Loucy (cell line): Measurements from ENCODE around the gene NECAB3.

Experiments
- CTCF ChIP-seq: fragments of 200-600 bp; sonication (generic); conservative IDR thresholded peaks from 2 replicates; pipeline ENCODE4 v1.5.1; 2014; ENCODE audit warnings: mild to moderate bottlenecking, antibody characterized with exemption, low read length
- EZH2phosphoT487 ChIP-seq: fragments of 200-600 bp; IDR thresholded peaks from 2 replicates; pipeline ENCODE4 v1.6.1; 2018; ENCODE audit warnings: antibody characterized with exemption, mild to moderate bottlenecking, moderate library complexity, borderline replicate concordance

- no peak for TF ChIP-seq CTCF
- no peak for TF ChIP-seq EZH2phosphoT487
Observed at GRCh38 chr20:33650753-33651561, 23.3 kb downstream of the NECAB3 start.
